Sigmoid colon (tissue), 4 donors: Measurements from ENCODE around the gene PWP1.

ENCODE experiments used
- EP300 ChIP-seq, 4 donors: sonication (generic); formaldehyde crosslinking; IDR thresholded peaks; one replicate each; pipeline ENCODE4 v1.6.1; 2017; ENCODE audit warnings: antibody characterized with exemption in 4 of 4
- POLR2A ChIP-seq, 2 donors: fragments of 450-650 bp; IDR thresholded peaks; one replicate each; pipeline ENCODE4 v1.6.1; 2016; ENCODE audit warnings: antibody characterized with exemption in 2 of 2, mild to moderate bottlenecking in 2 of 2, moderate library complexity in 2 of 2
- POLR2AphosphoS5 ChIP-seq, 4 donors: sonication (generic); formaldehyde crosslinking; IDR thresholded peaks; one replicate each; pipeline ENCODE4 v1.6.1; 2017; ENCODE audit warnings: antibody characterized with exemption in 4 of 4
- TF ChIP-seq, protein P1 (sequence below), 4 experiments: fragments of 450-650 bp in 3 of 4; fragments of 200-600 bp in 1 of 4; IDR thresholded peaks; one replicate each; pipeline ENCODE4 v1.5.1; 2016 to 2019; ENCODE audit warnings: antibody characterized with exemption in 4 of 4, mild to moderate bottlenecking in 3 of 4, moderate library complexity in 2 of 4

DNA sequence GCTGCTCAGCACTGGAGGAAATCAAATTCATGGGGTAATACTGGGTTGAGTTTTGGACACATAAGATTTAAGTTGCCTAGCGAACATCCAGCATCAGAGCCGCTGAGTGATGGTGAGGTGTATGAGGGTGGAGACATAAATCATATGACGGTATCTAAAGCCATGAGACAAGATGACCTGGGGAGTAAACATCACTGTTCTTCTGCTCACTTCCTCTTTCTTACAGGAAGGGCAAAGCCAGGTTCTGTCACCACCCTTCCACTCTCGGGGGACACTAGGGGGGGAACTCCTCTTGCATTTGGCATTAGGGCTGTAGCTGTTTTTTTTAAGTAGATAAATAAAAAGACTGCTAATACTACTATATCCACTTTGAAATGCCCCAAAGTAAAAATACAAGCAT, 51.3 kb downstream of the PWP1 start:
- TF ChIP-seq, protein P1, sequence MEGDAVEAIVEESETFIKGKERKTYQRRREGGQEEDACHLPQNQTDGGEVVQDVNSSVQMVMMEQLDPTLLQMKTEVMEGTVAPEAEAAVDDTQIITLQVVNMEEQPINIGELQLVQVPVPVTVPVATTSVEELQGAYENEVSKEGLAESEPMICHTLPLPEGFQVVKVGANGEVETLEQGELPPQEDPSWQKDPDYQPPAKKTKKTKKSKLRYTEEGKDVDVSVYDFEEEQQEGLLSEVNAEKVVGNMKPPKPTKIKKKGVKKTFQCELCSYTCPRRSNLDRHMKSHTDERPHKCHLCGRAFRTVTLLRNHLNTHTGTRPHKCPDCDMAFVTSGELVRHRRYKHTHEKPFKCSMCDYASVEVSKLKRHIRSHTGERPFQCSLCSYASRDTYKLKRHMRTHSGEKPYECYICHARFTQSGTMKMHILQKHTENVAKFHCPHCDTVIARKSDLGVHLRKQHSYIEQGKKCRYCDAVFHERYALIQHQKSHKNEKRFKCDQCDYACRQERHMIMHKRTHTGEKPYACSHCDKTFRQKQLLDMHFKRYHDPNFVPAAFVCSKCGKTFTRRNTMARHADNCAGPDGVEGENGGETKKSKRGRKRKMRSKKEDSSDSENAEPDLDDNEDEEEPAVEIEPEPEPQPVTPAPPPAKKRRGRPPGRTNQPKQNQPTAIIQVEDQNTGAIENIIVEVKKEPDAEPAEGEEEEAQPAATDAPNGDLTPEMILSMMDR (IDR thresholded peaks at IDR 0.05), result no peak
- TF ChIP-seq EP300 (IDR thresholded peaks at IDR 0.05) (no peak), POLR2A (IDR thresholded peaks at IDR 0.05) (no peak), POLR2AphosphoS5 (IDR thresholded peaks at IDR 0.05) (no peak)
